Fibroblast of mammary gland (primary cell): ENCODE results near the gene PTK7.
"Not testable (repeated sequence)": the region's sequence is repeated elsewhere in the genome, so short reads cannot be mapped to it uniquely, and the experiment has no call there.

Experiments
- DNase-seq: peaks from one replicate; pipeline ENCODE4 v3.0.0-alpha.2; 2010; ENCODE audit warnings: low read depth
- H3K4me3 ChIP-seq: 2 replicates; pipeline ENCODE4 v1.5.1; 2011; ENCODE audit warnings: low read depth, mild to moderate bottlenecking, low read length, moderate library complexity; ENCODE audit not compliant: control insufficient read depth
- TF ChIP-seq, protein P1 (sequence below): conservative IDR thresholded peaks from 2 replicates; pipeline ENCODE4 v1.5.1; 2011; ENCODE audit warnings: low read depth, low read length, inconsistent platforms; ENCODE audit not compliant: control insufficient read depth, insufficient read depth

Gene PTK7

DNA sequence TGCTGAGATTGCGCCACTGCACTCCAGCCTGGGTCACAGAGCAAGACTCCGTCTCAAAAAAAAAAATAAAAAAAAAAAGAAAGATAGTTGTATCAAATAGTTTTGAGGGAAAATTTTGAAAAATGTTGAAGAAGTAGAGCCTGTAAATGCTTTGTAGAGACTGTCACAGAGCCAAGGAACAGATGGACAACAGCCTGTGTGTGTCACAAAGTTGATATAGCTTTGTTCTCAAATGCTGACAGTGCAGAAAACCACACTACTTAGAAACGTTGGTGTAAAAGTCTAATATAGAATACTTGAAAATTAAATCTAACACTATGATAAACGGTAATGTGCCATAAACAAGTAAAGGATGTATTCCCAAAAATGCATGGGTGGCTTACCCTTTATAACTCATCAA, 25.4 kb downstream of the PTK7 start:
- DNase-seq, result no peak
- TF ChIP-seq, protein P1, sequence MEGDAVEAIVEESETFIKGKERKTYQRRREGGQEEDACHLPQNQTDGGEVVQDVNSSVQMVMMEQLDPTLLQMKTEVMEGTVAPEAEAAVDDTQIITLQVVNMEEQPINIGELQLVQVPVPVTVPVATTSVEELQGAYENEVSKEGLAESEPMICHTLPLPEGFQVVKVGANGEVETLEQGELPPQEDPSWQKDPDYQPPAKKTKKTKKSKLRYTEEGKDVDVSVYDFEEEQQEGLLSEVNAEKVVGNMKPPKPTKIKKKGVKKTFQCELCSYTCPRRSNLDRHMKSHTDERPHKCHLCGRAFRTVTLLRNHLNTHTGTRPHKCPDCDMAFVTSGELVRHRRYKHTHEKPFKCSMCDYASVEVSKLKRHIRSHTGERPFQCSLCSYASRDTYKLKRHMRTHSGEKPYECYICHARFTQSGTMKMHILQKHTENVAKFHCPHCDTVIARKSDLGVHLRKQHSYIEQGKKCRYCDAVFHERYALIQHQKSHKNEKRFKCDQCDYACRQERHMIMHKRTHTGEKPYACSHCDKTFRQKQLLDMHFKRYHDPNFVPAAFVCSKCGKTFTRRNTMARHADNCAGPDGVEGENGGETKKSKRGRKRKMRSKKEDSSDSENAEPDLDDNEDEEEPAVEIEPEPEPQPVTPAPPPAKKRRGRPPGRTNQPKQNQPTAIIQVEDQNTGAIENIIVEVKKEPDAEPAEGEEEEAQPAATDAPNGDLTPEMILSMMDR, result no peak
- H3K4me3 ChIP-seq, result no peak overlapping the region

DNA sequence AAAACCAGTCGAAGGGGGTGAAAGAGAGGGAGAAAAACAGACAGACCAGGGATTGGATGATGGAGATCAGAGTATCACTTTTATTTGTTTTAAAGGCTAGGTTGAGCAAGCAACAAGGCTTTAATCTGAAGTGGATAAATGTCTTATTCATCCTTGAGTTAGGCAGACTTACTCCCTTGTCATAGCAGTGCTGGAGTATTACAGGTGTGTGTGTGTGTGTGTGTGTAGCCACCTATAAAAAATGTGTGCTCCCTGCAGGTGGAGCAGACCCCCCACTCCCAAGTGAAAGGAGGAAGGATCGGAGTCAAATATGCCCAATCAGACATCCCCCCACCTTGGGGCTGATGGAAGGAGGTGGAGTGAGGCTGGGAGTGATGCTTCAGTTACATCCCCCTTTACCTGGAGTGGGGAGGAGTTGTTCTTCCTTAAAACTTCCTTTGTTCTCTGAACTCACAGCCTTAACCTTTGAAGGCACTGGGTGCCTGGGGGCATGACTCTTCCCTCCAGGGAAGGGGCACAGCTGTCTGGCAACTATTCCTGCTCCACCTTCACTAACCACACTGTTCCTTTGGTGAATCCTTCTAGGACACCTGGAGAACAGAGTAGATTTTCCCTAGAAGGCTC, 27.3 kb downstream of the PTK7 start:
- no peak for DNase-seq
- TF ChIP-seq, protein P1, result no peak
- no peak overlapping the region for H3K4me3 ChIP-seq

DNA sequence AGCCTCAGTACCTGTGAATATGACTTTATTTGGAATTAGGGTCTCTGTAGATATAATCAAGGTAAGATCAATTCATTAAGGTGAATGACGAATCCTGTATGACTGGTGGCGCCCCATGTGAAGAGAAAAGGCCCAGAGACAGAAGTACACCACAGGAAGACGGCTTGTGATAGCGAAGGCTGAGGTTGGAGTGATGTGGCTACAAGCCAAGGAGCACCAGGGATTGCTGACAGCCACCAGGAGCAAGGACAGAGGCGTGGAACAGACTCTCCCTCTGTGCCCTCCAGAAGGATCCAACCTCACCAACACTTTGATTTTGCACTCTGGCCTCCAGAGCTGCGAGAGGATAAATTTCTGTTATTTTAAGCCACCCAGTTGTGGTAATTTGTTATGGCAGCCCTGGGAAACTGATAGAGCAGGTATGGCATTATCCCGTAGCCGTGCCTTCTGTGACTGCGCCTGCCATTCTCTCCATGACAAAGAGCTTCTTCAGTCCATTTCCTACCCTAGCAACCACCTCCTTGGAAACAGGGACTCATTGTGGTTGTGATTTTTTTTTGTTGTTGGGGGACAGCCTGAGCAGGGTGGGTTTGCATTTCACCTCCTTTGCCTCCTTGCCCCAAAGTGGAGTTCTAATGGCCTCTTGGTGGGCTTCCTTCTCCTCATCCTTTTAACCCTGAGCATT, 29.6 kb downstream of the PTK7 start:
- no peak for DNase-seq
- TF ChIP-seq, protein P1, result no peak
- no peak overlapping the region for H3K4me3 ChIP-seq

DNA sequence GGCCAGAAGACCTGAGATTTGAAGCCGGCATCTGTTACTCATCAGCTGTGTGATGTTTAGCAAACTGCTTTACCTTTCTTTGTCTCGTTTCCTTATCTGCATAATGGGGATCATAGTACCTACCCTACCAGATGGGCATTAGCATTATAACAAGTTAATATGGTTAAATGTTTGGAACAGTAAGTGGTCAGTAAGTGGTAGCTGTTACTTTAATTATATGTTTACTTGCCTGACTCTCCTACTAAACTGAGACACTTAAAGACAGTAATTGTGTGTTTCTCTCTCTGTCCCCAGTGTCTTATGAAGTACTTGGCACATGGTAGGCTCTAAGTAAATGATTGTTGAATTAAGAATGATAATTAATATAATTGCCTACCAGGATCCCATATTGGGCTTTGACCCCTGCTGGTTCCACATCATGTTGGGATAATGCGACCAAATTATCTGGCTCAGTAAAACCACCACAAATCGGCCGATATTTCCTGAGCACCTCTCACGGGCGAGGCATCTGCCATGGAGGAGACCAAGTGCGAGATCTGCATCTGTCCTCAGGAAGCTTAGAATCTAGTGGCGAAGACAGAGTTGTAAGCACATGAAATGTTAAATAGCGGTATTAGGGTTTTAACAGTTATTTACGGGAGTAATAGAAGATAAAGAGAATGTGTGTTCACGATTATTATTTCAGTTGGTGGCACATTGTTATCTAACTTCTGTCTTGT, 31.4 kb downstream of the PTK7 start:
- TF ChIP-seq, protein P1, result no peak
- DNase-seq, result no peak
- H3K4me3 ChIP-seq, result no peak overlapping the region

DNA sequence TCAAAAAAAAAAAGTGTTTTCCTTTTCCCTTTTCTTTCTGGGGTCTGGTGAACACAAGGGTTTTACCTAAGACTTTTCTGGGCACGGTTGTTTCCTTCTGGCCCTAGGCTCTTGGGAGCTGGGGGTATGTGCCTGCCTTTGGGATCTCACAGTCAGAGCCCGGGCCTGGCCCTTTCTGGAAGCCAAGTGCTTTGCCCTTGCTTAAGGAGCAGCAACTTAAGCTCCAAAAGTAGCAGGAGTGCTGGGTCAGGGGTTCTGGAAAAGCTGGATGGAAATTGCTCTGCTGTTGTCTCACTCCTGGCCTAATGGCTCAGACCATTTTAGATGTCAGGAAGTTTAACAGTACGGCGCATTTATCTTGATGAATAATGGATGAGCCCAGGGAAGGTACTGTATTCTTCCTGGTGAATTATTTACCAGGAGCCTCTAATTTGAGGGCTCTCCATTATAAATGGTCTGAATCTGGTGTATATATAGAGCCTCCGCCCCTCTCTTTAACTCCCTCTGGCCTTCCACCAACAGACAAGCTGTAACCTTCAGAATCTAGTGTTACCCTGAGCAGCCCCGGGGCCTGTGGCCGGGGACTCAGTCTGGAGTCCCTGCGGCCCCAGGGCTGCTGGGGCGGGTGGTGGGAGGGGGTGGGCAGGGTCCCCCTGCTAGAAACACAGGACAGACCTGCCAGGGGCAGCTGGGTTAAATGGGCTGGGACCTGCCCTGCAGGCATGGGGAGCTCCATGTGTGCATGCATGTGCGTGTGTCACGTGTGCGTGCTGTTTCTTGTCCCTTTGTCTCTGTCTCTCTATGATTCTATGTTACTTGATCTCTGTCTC, 37.5 kb downstream of the PTK7 start:
- H3K4me3 ChIP-seq, result no peak overlapping the region
- DNase-seq, result no peak
- TF ChIP-seq, protein P1, result no peak

DNA sequence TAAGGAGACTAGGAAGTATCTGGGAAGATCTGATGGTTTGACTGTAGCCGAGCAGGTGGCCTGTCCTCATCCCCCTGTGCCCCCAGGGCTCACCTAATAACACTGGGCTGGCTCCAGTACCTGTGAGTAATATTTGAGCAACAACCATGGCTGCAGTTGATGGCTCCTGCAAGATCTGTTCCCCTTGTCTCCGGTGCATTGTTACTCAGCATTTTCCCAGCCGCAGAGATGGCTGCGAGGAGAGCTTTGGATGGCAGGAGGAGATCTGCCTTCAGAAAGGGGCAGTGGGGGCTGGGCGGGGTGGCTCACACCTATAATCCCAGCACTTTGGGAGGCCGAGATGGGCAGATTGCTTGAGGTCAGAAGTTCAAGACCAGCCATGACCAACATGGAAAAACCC, 39.3 kb downstream of the PTK7 start:
- TF ChIP-seq, protein P1, result no peak
- H3K4me3 ChIP-seq, result no peak overlapping the region
- no peak for DNase-seq

DNA sequence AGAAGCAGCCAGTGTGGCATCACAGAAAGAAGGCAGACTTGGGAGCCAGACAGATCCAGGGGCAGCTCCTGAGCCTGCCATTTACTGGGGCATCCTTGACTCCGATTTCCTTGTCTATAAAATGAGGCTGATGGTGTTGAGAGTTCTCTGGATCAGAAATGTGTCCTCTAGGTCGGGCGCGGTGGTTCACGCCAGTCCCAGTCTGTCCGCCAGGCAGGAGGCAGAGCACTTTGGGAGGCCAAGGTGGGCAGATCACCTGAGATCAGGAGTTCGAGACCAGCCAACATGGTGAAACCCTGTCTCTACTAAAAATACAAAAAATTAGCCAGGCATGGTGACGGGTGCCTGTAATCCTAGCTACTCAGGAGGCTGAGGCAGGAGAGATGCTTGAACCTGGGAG, 41.4 kb downstream of the PTK7 start:
- H3K4me3 ChIP-seq, DNase-seq: not testable (repeated sequence)
